H1 (cell line): Measurements from ENCODE around the gene COTL1. TPM values are rescaled to one million over a fixed set of nuclear protein-coding genes. Genes with fewer than 3 reads are reported as not detected.

ENCODE experiments used
- CBX8 ChIP-seq: fragments of 300-800, 300-1000 bp; sonication (generic); IDR thresholded peaks from 2 replicates; pipeline ENCODE4 v1.7.1; 2016; ENCODE audit warnings: low read depth, low read length, borderline replicate concordance
- CEBPB ChIP-seq: IDR thresholded peaks from 2 replicates; pipeline ENCODE4 v1.6.1; 2012; ENCODE audit warnings: low read depth, low read length
- CHD2 ChIP-seq: IDR thresholded peaks from 2 replicates; pipeline ENCODE4 v1.6.1; 2012; ENCODE audit warnings: low read length, improper control_type of control experiment
- GTF2F1 ChIP-seq: IDR thresholded peaks from 2 replicates; pipeline ENCODE4 v1.6.1; 2012; ENCODE audit warnings: low read depth, low read length, improper control_type of control experiment, borderline replicate concordance
- RBBP5 ChIP-seq: IDR thresholded peaks from 2 replicates; pipeline ENCODE4 v1.7.1; 2012; ENCODE audit warnings: low read depth, mild to moderate bottlenecking, inconsistent platforms, low read length, moderate library complexity, borderline replicate concordance
- polyA plus RNA-seq, 7 experiments: library from polyadenylated mRNA; depleted of rRNA in 3 of 7; stranded (reverse) in 5 of 7; unstranded in 2 of 7; fragments of >200 nt in 5 of 7; fragments of 200-250 nt in 2 of 7; gene quantifications; 1 replicate in 5 of 7; 2 replicates in 1 of 7; 4 replicates in 1 of 7; pipeline versions ENCODE4 v1.2.1 to v1.2.3, GENCODE V29; 2011 to 2013; ENCODE audit warnings: missing spikeins in 2 of 7, mixed read lengths in 2 of 7
- total RNA-seq: library from RNA; stranded (reverse); fragmentation: NEBNext Ultra II Directional; extraction: Animal tissue kit (Norgen Biotek cat#: 25700); gene quantifications from 2 replicates; pipeline ENCODE4 v1.2.1, GENCODE V29; 2021
- TF ChIP-seq, protein P1 (sequence below): fragments of 300-600 bp; sonication (generic); IDR thresholded peaks from 2 replicates; pipeline ENCODE4 v1.7.1; 2012; ENCODE audit warnings: low read length, moderate library complexity, mild to moderate bottlenecking, inconsistent platforms; ENCODE audit not compliant: insufficient replicate concordance
- TF ChIP-seq, protein P2 (sequence below): IDR thresholded peaks from 2 replicates; pipeline ENCODE4 v1.6.1; 2011; ENCODE audit warnings: low read depth, mild to moderate bottlenecking, low read length; ENCODE audit not compliant: insufficient read depth

The COTL1 gene
- total and polyA plus RNA-seq, 2 of the 8 experiments (the other 6 are each of a cell fraction or from before 2014, with no cell fraction given) = 59.2 to 183 TPM

DNA sequence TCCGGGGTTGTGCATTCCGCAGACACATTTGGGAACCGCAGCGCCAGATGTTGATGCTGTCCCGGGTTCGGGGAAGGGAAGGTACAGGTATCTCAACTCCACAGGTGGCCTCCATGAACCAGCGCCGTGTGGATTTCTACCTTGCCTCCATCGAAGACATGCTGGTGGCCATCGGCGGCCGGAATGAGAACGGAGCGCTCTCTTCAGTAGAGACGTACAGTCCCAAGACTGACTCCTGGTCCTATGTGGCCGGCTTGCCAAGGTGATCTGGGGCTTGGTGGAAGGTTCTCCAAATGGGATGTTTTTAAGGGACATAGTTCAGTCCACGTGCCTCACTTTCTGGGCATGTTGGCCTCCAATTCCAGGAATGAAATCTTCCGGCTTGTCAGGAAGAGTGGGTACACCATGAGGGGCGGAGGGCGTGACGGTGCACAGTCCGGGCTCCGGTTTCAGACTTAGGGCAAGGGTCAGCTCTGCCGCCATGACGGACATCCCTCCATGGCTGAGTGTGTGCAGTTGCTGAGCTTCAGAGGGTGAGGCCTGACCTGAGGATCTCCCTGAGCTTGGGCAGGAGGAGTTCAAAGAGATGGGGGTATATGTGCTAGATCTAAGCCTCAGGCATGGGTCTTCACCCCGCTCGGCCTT is 41.9 kb upstream of the COTL1 start (continued):
- TF ChIP-seq, protein P1, sequence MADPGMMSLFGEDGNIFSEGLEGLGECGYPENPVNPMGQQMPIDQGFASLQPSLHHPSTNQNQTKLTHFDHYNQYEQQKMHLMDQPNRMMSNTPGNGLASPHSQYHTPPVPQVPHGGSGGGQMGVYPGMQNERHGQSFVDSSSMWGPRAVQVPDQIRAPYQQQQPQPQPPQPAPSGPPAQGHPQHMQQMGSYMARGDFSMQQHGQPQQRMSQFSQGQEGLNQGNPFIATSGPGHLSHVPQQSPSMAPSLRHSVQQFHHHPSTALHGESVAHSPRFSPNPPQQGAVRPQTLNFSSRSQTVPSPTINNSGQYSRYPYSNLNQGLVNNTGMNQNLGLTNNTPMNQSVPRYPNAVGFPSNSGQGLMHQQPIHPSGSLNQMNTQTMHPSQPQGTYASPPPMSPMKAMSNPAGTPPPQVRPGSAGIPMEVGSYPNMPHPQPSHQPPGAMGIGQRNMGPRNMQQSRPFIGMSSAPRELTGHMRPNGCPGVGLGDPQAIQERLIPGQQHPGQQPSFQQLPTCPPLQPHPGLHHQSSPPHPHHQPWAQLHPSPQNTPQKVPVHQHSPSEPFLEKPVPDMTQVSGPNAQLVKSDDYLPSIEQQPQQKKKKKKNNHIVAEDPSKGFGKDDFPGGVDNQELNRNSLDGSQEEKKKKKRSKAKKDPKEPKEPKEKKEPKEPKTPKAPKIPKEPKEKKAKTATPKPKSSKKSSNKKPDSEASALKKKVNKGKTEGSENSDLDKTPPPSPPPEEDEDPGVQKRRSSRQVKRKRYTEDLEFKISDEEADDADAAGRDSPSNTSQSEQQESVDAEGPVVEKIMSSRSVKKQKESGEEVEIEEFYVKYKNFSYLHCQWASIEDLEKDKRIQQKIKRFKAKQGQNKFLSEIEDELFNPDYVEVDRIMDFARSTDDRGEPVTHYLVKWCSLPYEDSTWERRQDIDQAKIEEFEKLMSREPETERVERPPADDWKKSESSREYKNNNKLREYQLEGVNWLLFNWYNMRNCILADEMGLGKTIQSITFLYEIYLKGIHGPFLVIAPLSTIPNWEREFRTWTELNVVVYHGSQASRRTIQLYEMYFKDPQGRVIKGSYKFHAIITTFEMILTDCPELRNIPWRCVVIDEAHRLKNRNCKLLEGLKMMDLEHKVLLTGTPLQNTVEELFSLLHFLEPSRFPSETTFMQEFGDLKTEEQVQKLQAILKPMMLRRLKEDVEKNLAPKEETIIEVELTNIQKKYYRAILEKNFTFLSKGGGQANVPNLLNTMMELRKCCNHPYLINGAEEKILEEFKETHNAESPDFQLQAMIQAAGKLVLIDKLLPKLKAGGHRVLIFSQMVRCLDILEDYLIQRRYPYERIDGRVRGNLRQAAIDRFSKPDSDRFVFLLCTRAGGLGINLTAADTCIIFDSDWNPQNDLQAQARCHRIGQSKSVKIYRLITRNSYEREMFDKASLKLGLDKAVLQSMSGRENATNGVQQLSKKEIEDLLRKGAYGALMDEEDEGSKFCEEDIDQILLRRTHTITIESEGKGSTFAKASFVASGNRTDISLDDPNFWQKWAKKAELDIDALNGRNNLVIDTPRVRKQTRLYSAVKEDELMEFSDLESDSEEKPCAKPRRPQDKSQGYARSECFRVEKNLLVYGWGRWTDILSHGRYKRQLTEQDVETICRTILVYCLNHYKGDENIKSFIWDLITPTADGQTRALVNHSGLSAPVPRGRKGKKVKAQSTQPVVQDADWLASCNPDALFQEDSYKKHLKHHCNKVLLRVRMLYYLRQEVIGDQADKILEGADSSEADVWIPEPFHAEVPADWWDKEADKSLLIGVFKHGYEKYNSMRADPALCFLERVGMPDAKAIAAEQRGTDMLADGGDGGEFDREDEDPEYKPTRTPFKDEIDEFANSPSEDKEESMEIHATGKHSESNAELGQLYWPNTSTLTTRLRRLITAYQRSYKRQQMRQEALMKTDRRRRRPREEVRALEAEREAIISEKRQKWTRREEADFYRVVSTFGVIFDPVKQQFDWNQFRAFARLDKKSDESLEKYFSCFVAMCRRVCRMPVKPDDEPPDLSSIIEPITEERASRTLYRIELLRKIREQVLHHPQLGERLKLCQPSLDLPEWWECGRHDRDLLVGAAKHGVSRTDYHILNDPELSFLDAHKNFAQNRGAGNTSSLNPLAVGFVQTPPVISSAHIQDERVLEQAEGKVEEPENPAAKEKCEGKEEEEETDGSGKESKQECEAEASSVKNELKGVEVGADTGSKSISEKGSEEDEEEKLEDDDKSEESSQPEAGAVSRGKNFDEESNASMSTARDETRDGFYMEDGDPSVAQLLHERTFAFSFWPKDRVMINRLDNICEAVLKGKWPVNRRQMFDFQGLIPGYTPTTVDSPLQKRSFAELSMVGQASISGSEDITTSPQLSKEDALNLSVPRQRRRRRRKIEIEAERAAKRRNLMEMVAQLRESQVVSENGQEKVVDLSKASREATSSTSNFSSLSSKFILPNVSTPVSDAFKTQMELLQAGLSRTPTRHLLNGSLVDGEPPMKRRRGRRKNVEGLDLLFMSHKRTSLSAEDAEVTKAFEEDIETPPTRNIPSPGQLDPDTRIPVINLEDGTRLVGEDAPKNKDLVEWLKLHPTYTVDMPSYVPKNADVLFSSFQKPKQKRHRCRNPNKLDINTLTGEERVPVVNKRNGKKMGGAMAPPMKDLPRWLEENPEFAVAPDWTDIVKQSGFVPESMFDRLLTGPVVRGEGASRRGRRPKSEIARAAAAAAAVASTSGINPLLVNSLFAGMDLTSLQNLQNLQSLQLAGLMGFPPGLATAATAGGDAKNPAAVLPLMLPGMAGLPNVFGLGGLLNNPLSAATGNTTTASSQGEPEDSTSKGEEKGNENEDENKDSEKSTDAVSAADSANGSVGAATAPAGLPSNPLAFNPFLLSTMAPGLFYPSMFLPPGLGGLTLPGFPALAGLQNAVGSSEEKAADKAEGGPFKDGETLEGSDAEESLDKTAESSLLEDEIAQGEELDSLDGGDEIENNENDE = no peak
- TF ChIP-seq, protein P2, sequence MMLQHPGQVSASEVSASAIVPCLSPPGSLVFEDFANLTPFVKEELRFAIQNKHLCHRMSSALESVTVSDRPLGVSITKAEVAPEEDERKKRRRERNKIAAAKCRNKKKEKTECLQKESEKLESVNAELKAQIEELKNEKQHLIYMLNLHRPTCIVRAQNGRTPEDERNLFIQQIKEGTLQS = no peak
- TF ChIP-seq CBX8 = no peak
- TF ChIP-seq CEBPB = no peak
- TF ChIP-seq RBBP5 = no peak
- no peak for TF ChIP-seq GTF2F1
- TF ChIP-seq CHD2 = no peak
